ENCODE data around the gene TFR2.

DNA sequence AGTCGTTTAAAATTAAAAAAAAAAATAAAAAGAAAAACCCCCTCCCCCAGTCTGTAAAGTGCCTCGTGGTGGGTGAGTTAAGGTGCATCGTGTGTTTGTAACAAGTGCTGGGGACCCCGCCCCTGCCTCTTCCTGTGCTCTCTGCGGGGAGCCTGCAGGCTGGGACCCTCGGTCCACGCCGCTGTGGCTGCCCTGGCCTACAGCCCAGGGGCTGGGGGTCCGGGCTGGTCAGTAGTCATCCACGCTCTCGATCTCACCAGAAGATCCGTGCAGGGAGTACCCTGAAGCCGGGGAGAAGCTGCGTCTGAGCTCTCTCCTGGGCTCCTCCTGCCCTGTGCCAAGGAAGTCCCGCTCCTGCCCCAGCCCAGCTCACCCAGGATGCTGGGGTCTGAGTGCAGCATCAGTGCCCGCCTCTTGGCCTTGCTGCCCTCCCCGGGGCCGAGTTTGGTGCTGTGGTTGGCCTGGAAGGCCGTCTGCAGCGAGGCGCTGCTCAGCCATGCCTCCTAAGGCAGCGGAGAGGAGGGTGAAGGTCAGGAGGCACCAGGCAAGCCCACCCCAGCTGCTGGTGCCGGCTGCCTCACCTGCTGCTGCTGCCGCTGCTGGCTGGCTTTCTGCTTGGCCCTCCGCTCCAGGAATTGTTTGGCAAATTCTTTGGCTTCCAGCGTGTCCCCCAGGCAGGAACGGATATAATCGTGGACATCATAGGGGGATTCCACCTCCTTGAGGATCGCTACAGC is 40.3 kb upstream of the TFR2 start:
- TF ChIP-seq POLR2AphosphoS5 (IDR thresholded peaks at IDR 0.05): no peak
- TF ChIP-seq, protein P1, sequence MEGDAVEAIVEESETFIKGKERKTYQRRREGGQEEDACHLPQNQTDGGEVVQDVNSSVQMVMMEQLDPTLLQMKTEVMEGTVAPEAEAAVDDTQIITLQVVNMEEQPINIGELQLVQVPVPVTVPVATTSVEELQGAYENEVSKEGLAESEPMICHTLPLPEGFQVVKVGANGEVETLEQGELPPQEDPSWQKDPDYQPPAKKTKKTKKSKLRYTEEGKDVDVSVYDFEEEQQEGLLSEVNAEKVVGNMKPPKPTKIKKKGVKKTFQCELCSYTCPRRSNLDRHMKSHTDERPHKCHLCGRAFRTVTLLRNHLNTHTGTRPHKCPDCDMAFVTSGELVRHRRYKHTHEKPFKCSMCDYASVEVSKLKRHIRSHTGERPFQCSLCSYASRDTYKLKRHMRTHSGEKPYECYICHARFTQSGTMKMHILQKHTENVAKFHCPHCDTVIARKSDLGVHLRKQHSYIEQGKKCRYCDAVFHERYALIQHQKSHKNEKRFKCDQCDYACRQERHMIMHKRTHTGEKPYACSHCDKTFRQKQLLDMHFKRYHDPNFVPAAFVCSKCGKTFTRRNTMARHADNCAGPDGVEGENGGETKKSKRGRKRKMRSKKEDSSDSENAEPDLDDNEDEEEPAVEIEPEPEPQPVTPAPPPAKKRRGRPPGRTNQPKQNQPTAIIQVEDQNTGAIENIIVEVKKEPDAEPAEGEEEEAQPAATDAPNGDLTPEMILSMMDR (IDR thresholded peaks at IDR 0.05): no peak
